ENCODE results near the gene ATP8A2.

The ATP8A2 gene

GRCh38 chr13:25717666-25718197 is 346.0 kb downstream of the ATP8A2 start:
- TF ChIP-seq MAX (IDR thresholded peaks at IDR 0.05; ENCODE audit: low read depth, low read length) (no peak), CTCF (IDR thresholded peaks at IDR 0.05; ENCODE audit: low read depth, low read length) (no peak), POLR2A (IDR thresholded peaks at IDR 0.05; ENCODE audit: extremely low read depth, insufficient read length) (no peak), MYC (IDR thresholded peaks at IDR 0.05; ENCODE audit: low read depth, low read length) (no peak)
- no peak for DNase-seq (ENCODE audit: low read depth)
- no peak overlapping the region for H3K4me3 ChIP-seq (ENCODE audit: low read depth, low read length)

- no peak for DNase-seq (ENCODE audit: low read depth)
- no peak overlapping the region for H3K4me3 ChIP-seq (ENCODE audit: low read depth, low read length)
- no peak for TF ChIP-seq MAX (IDR thresholded peaks at IDR 0.05; ENCODE audit: low read depth, low read length)
- TF ChIP-seq CTCF (IDR thresholded peaks at IDR 0.05; ENCODE audit: low read depth, low read length), result no peak
- no peak for TF ChIP-seq POLR2A (IDR thresholded peaks at IDR 0.05; ENCODE audit: extremely low read depth, insufficient read length)
- no peak for TF ChIP-seq MYC (IDR thresholded peaks at IDR 0.05; ENCODE audit: low read depth, low read length)
These were observed 347.9 kb downstream of the ATP8A2 start for GRCh38 chr13:25719666-25720065.

GRCh38 chr13:25722893-25723292 is 351.1 kb downstream of the ATP8A2 start:
- no peak for TF ChIP-seq MYC (IDR thresholded peaks at IDR 0.05; ENCODE audit: low read depth, low read length)
- DNase-seq (ENCODE audit: low read depth), result no peak

GRCh38 chr13:25725104-25725503 is 353.3 kb downstream of the ATP8A2 start:
- TF ChIP-seq CTCF (IDR thresholded peaks at IDR 0.05; ENCODE audit: low read depth, low read length) (no peak), POLR2A (IDR thresholded peaks at IDR 0.05; ENCODE audit: extremely low read depth, insufficient read length) (no peak), MYC (IDR thresholded peaks at IDR 0.05; ENCODE audit: low read depth, low read length) (no peak)
- H3K4me3 ChIP-seq (ENCODE audit: low read depth, low read length), result no peak overlapping the region
- peak; percentile 4 for DNase-seq (ENCODE audit: low read depth)

More at GRCh38 chr13:25722893-25723292, 351.1 kb downstream of the ATP8A2 start:
- no peak overlapping the region for H3K4me3 ChIP-seq (ENCODE audit: low read depth, low read length)

GRCh38 chr13:25727250-25727649 is 355.5 kb downstream of the ATP8A2 start:
- no peak for DNase-seq (ENCODE audit: low read depth)
- H3K4me3 ChIP-seq (ENCODE audit: low read depth, low read length), result no peak overlapping the region
- TF ChIP-seq POLR2A (IDR thresholded peaks at IDR 0.05; ENCODE audit: extremely low read depth, insufficient read length), result no peak
- TF ChIP-seq CTCF (IDR thresholded peaks at IDR 0.05; ENCODE audit: low read depth, low read length), result no peak
- TF ChIP-seq MAX (IDR thresholded peaks at IDR 0.05; ENCODE audit: low read depth, low read length), result no peak
- TF ChIP-seq MYC (IDR thresholded peaks at IDR 0.05; ENCODE audit: low read depth, low read length), result no peak

GRCh38 chr13:25727810-25728209 is 356.0 kb downstream of the ATP8A2 start:
- no peak overlapping the region for H3K4me3 ChIP-seq (ENCODE audit: low read depth, low read length)
- TF ChIP-seq MAX (IDR thresholded peaks at IDR 0.05; ENCODE audit: low read depth, low read length) (no peak), MYC (IDR thresholded peaks at IDR 0.05; ENCODE audit: low read depth, low read length) (no peak), CTCF (IDR thresholded peaks at IDR 0.05; ENCODE audit: low read depth, low read length) (no peak), POLR2A (IDR thresholded peaks at IDR 0.05; ENCODE audit: extremely low read depth, insufficient read length) (no peak)
- no peak for DNase-seq (ENCODE audit: low read depth)

Measured in NB4 (cell line).